Vagina (tissue), 2 donors: Measurements from ENCODE around the gene MESP2.

Experiments used
- POLR2A ChIP-seq, 2 donors: fragments of 450-650 bp; IDR thresholded peaks; one replicate each; pipeline ENCODE4 v1.6.1; 2017; ENCODE audit warnings: antibody characterized with exemption in 2 of 2, mild to moderate bottlenecking in 2 of 2, moderate library complexity in 2 of 2
- POLR2AphosphoS5 ChIP-seq, 2 donors: sonication (generic); formaldehyde crosslinking; IDR thresholded peaks; one replicate each; pipeline ENCODE4 v1.9.0; 2017; ENCODE audit warnings: antibody characterized with exemption in 2 of 2, mild to moderate bottlenecking in 2 of 2, low read depth in 1 of 2; ENCODE audit not compliant: insufficient read depth in 1 of 2
- TF ChIP-seq, protein P1 (sequence below), 3 experiments: fragments of 450-650 bp in 2 of 3; fragments of 200-600 bp in 1 of 3; sonication (generic) in 1 of 3; IDR thresholded peaks; one replicate each; pipeline ENCODE4 v1.5.1; 2017 to 2019; ENCODE audit warnings: antibody characterized with exemption in 3 of 3, mild to moderate bottlenecking in 2 of 3, moderate library complexity in 2 of 3

DNA sequence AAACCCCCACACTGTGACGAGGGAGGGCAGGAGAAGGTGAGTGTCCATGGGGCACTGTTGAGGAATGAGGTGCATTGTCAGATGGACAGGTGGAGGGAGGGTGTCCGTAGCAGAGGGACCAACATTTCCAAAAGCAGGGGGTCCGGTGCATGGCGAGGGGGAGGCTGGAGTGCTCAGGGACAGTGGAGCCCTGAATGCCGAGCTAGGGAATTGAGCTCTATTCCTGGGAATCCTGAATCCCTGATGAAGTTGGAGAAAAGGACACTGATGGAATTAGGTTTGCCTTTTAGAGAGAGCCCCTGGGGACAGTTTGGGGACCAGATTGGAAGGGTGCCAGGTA is 46.4 kb downstream of the MESP2 start:
- no peak for TF ChIP-seq POLR2AphosphoS5 (IDR thresholded peaks at IDR 0.05; ENCODE audit: insufficient read depth in 1 of 2, low read depth in 1 of 2)
- TF ChIP-seq, protein P1, sequence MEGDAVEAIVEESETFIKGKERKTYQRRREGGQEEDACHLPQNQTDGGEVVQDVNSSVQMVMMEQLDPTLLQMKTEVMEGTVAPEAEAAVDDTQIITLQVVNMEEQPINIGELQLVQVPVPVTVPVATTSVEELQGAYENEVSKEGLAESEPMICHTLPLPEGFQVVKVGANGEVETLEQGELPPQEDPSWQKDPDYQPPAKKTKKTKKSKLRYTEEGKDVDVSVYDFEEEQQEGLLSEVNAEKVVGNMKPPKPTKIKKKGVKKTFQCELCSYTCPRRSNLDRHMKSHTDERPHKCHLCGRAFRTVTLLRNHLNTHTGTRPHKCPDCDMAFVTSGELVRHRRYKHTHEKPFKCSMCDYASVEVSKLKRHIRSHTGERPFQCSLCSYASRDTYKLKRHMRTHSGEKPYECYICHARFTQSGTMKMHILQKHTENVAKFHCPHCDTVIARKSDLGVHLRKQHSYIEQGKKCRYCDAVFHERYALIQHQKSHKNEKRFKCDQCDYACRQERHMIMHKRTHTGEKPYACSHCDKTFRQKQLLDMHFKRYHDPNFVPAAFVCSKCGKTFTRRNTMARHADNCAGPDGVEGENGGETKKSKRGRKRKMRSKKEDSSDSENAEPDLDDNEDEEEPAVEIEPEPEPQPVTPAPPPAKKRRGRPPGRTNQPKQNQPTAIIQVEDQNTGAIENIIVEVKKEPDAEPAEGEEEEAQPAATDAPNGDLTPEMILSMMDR (IDR thresholded peaks at IDR 0.05): no peak
- no peak for TF ChIP-seq POLR2A (IDR thresholded peaks at IDR 0.05)
